Measurements from ENCODE around the gene C2orf15. TPM values are rescaled to one million over a fixed set of nuclear protein-coding genes. Genes with fewer than 3 reads are reported as not detected.

C2orf15 gene
- total and polyA plus RNA-seq, 2 of the 8 experiments (the other 6 are each of a cell fraction or from before 2014, with no cell fraction given): 3.6 to 6.5 TPM

DNA sequence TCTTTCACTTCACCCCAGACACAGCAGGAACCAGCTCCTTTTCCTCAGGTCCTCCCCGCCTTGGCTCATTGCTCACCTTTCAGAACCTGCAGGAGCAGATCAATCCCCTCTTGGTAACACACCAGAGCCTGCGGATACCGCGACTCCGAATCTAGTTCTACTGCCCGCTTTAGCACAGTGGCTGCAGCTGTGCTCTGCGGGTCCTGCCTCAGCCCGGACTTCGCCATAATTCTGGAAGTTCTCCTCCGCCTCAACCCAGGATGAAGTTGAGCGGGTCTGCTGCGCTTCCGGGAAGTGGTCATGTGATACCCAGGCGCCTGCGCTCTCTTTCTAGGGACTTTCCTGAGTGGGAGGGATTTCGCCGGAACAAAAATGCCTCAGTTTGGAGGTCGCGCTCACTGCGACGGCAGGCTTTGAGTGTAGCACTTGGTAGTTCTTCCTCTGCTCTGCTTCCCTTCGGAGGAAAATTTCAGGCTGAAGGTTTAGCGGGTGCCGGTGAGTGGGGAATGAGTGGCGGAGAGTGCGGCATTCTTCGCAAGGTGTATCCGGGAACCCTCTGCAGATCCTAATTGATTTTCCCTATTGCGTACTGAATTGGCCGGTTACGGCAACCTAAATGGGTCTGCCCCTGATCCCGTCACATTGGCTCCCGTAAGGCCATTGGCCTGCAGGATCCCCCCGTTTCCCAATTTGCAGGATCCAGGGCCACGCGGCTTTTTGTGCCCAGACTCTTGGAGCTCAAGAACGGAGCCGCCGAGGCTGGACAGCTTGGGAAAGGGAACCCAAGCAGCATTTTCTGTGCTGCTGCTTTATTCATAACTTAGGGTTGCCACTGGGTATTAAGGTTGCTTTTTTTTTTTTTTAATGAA is 39.5 kb downstream of the C2orf15 start, which contains the start of the genes MITD1 and MRPL30 (continued):
- TF ChIP-seq, protein P1, sequence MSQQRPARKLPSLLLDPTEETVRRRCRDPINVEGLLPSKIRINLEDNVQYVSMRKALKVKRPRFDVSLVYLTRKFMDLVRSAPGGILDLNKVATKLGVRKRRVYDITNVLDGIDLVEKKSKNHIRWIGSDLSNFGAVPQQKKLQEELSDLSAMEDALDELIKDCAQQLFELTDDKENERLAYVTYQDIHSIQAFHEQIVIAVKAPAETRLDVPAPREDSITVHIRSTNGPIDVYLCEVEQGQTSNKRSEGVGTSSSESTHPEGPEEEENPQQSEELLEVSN (IDR thresholded peaks at IDR 0.05): peak; percentile 94
- TF ChIP-seq, protein P2, sequence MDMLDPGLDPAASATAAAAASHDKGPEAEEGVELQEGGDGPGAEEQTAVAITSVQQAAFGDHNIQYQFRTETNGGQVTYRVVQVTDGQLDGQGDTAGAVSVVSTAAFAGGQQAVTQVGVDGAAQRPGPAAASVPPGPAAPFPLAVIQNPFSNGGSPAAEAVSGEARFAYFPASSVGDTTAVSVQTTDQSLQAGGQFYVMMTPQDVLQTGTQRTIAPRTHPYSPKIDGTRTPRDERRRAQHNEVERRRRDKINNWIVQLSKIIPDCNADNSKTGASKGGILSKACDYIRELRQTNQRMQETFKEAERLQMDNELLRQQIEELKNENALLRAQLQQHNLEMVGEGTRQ (IDR thresholded peaks at IDR 0.05; ENCODE audit: low read length): peak; percentile 90
- TF ChIP-seq TBP (IDR thresholded peaks at IDR 0.05; ENCODE audit: low read depth, low read length) (peak; percentile 95), KDM4A (IDR thresholded peaks at IDR 0.05; ENCODE audit: low read depth, low read length, severe bottlenecking) (peak; percentile 76), POU5F1 (IDR thresholded peaks at IDR 0.05; ENCODE audit: low read depth, low read length) (no peak), TEAD4 (IDR thresholded peaks at IDR 0.05; ENCODE audit: low read depth, low read length) (no peak), ZNF274 (IDR thresholded peaks at IDR 0.05; ENCODE audit: borderline replicate concordance, extremely low read depth, low read length) (no peak), NRF1 (IDR thresholded peaks at IDR 0.05; ENCODE audit: low read depth, low read length) (peak; percentile 51; the same call in 1 of the 2 replicates), SUZ12 (IDR thresholded peaks at IDR 0.05; ENCODE audit: low read length) (no peak), SAP30 (IDR thresholded peaks at IDR 0.05; ENCODE audit: insufficient read depth, insufficient replicate concordance, low read length) (peak; percentile 89), EGR1 (IDR thresholded peaks at IDR 0.05; ENCODE audit: borderline replicate concordance, low read depth, low read length) (peak; percentile 98), EP300 (IDR thresholded peaks at IDR 0.05; ENCODE audit: borderline replicate concordance in 1 of 2, low read depth in 2 of 2, low read length in 2 of 2) (peak in 1 of 2 experiments; percentile 80; a peak in 1 of 3 replicates)
- TF ChIP-seq, protein P3, sequence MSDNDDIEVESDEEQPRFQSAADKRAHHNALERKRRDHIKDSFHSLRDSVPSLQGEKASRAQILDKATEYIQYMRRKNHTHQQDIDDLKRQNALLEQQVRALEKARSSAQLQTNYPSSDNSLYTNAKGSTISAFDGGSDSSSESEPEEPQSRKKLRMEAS (IDR thresholded peaks at IDR 0.05): peak; percentile 86

Data from H1 (cell line).